IPS DF 19.7 (cell line): ENCODE data around the gene IARS1.

Source experiments
- DNase-seq: peaks from one replicate; pipeline ENCODE4 v3.0.0-alpha.2; 2013; ENCODE audit warnings: low read depth, low spot score

Gene IARS1

GRCh38 chr9:92293452-92294296 is at the start of gene IARS1:
IARS1 (minus strand) TSS chr9:92293697; CDS start chr9:92289419, 4,278 bp downstream.
- DNase-seq = peak; percentile 91

DNA sequence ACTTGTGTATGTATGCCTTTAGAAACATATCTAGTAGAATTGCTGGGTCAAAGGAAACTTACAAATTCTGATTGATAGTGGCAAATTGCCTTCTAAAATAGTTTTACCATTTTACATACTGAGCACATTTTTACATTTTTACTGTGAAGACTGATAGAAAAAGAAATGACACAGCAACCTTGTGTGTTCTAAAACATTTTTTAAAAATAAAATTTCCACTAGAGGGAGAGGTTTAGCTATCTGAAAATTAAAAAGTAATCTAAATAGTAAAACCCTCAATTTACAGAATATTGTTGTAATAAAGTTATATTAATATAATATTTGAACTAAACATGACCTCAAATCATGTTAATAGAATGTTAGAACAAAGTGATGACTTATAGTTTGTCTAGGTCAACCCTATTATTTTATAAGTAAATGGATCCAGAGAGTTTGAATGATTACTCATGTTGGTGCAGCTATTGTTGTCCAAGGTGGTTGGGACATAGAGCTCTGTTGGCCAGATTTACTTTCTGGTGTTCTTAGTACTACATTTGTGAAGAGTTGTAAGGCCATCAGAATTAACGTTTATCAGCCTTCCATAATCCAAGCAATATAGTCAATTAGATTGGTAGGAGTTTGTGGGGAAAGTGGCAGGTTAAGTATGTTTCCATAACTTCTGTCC is 49.5 kb upstream of the IARS1 start:
- DNase-seq = no peak

GRCh38 chr9:92341578-92341977 is 48.1 kb upstream of the IARS1 start:
- DNase-seq = no peak

GRCh38 chr9:92333282-92333634 is 39.8 kb upstream of the IARS1 start:
- DNase-seq = no peak

DNA sequence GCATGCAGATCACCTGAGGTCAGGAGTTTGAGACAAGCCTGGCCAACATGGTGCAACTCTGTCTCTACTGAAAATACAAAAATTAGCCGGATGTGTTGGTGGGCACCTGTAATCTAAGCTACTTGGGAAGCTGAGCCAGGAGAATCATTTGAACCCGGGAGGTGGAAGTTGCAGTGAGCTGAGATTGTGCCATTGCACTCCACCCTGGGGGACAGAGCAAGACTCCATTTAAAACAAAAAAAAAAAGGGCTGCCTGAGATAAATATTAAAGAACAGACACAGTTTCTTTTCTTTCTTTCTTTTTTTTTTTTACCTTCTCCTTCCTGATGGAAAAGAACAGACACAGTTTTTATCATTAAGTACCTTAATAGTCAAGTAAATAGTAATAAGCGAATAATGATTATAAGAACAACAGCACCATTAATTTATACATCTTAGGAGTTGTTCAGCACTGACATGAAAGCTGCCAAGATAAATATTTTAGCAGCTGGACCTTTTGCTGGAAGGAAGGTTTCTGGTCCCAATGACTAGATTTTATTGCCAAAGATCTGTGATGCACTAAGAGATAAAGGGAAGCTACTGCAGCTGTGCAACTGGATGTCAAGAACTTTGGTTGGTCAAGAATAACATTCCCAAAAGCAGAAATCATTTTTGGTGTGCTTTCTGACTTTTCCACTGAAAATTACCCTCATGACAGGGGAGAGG is 39.2 kb upstream of the IARS1 start:
- no peak for DNase-seq

DNA sequence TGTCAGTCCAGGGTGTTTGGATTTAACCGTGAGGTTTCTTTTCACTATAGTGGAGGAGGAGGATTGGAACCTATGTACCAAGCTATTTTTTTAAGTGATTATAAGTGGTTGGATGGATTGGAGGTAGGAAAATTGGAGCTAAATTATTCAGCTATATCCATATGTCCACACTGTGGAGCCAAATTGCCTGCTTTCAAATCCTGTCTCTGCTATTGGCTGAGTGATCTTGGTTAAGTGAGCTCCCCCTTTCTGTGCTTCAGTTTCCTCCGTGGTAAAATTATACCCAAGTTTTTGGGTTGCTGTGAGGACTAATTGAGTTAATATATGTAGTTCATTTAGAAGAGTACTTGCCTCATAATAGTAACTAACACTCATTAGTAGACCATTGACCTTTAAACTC is 34.7 kb upstream of the IARS1 start:
- no peak for DNase-seq

DNA sequence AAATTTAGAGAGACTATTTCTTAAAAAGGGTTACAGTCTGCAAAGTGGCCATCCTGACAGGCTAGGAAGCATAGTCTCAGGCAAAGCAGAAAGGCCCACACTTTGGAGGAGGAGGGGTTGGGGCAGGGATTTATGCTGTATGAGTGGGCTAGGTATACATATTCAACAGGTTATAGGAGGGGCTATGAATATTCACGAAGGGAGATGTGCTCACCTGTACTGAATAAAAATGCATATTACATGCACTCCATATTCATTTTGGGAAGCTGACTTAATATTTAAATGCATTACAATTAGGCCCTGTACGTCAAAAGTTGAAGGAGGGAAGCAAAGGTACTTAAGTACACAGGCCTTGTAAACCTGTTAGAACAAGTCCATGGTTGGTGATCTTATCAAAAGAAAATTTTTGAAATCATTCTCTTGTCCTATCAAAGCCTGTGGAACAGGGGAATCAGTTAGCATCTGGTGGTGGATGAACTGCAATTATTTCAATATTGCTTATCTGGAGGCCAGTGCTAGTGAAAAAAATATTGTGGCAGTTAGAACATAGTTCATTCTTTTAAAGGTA is 33.9 kb upstream of the IARS1 start:
- DNase-seq = no peak

GRCh38 chr9:92325991-92326500 is 32.5 kb upstream of the IARS1 start:
- DNase-seq = no peak

DNA sequence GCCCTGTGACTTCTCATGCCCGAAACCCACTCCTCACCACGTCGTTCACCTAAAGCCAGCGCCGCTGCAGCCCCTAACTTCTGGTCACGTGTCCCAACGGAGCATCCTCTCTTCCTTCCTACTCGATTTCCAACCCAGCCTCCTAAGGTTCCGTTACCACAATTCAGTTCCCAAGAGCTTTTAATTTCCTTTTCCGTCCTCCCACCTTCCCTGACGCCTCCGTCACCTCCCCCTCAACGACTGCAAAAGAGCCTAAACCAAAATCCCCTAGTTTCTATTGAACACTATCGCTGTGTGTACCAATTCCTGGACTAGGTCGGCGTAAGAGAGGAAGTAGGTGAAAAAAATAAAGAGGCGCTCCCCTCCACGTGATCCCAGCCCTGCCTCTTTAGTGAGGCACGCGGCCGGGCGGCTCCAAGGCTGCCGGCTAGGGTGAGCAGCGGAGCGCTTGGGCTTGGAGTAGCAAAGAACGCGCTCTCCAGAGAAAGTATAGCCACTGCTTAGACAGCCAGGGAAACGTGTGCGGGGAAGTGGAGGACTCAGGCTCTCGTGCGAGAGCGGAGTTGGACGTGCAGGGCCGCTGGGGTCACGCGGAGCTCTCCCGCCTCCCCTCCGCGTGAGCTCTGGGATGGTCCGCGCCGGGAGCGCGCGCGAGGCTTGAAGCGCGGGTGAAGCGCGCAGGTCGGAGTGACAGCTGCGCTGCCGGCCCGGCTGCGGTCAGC is 31.9 kb upstream of the IARS1 start, which contains the start of the genes CENPP and NOL8:
Gene CENPP (plus strand): TSS at position 685 of the 722 bp plus-strand sequence.
Gene NOL8 (minus strand): TSS at position 82 of the 722 bp plus-strand sequence. CDS start 1,189 bp downstream, outside the sequence.
- DNase-seq = peak; percentile 45

DNA sequence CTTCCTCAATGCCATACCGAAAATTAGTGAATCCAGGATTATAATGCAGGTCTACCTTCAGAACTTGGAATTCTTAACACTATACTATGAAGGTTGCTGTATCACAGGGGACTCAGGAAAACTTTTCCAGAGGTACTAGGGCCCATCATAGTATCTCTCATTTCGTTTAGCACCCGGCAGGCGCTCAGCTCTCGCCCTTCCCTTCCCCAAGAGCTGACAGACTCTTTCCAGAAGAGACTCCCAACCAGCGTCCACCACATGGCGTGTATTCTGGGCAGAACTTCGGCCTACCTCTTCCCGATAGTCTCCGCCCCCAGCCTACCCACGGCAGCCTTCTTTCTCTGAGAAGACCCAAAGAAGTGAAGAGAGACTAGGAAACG is 31.4 kb upstream of the IARS1 start:
- no peak for DNase-seq

DNA sequence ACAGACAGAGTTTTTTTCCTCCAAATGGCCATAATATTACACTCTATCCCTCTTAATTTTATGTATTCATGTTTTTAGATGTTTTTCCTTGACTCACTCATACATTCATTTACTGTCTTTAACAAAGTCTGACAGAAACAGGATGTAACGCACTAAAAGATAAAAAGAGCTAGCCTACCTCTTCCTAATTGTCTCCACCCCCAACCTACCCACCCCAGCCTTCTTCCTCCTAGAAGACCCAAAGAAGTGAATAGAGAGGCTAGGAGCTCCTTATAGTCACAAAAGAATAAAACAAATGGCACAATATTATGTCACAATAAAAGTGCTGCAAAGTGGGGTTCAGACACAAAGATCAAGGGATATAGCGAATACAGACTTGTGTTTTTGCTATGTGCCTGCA is 30.9 kb upstream of the IARS1 start:
- no peak for DNase-seq

GRCh38 chr9:92315456-92315855 is 22.0 kb upstream of the IARS1 start:
- DNase-seq = no peak

DNA sequence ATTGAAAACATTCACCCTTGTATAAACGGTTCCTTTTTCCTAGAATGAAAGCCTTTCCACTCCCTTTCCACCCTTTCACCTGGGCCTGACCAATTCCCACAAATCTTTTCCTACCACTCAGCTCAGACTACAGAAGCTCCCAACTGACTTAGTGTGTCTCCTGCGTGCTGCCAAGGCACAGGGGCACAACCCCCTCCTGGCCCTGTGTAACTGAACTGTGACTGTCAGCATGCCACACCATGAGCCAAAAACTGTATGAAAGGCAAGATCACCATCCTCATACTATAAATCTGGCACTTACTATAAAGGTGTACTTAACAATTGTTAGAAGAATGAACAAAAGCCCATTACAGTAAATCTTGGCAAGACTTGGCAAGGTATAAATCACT is 20.1 kb upstream of the IARS1 start:
- no peak for DNase-seq

DNA sequence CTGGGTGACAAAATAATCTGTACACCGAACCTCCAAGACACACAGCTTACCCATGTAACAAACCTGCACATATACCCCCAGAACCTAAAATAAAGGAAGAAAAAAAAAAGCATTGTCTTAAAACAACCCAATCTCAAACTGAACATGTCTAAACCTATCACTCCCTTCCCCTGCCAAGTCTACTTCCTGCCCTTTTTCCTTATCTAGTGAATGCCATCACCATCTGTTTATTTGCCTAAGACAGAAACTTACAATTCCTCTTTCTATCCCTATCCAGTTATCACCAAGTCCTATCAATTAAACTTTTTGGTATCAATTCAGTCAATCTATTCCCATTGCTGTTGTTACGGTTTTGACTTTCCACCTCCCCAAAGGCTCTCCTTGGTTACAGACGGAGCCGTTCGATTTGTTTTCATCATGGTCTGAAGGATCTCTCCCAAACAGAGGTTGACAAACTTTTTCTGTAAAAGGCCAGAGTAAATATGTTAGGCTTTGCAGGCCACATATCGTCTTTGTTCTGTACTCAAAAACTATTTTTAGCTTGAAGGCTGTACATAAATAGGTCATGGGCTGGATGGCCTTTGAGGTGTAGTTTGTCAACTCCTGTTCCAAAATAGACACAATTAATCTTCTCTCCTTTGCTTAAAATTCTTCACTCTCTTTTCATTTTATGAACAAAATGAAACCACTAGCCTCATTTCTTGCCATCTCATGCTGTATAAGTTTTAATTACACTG is 19.6 kb upstream of the IARS1 start:
- DNase-seq = no peak

- no peak for DNase-seq
Observed at GRCh38 chr9:92310562-92310961, 17.1 kb upstream of the IARS1 start.

DNA sequence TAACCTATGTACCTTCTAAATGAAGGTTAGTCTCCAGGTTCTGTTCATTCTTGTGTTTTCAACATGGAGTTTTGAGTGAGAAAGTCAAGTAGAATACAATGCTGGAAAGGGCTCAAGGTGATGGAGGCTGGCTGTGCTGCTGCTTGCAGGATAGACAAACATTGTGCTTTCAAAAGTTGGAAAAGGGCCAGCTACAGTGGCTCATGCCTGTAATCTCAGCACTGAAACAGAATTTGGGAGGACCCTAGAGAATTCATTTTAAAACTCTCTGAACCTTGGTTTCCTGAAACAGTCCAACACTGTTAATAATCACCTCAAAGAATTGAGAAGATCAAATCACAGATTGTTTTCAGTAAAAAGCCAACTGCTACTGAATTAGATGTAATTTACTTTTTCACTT is 15.4 kb upstream of the IARS1 start:
- no peak for DNase-seq

DNA sequence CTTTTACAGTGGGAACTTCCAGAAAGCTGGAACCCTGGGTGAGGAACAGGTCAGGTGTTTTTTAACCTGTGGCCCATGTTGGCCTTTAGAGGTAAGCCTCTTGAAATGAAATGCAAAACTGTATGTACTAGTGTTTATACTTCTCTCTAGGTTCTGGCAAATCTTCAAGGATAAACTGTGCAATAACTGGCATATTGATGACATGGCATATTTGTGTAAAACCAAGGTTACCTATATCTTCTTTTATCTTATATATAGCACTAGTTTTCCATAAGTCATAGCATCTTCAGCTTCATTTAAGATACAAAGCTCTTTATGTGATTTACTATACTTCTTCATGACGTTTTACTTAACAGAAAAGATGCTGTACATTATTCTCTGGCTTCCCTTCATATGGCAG is 7.4 kb upstream of the IARS1 start:
- DNase-seq = no peak

DNA sequence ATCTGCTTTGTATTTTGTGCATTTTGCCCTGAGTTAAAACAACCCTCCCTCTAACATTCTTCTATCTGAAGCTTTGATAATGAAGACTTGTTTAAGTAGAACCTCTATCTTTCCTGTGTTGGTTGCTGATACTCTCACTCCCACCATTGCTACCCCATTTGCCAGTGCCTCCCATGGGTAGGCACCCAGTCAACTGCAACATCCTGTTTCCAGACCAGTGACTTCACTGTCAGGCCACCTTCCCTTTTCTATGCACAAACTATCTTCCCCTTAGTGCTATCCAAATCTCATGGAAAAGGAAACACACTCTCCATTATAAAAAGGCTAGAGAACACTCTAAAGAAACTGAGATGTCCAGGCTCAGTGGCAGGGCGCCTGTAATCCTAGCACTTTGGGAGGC is 5.6 kb upstream of the IARS1 start:
- no peak for DNase-seq

DNA sequence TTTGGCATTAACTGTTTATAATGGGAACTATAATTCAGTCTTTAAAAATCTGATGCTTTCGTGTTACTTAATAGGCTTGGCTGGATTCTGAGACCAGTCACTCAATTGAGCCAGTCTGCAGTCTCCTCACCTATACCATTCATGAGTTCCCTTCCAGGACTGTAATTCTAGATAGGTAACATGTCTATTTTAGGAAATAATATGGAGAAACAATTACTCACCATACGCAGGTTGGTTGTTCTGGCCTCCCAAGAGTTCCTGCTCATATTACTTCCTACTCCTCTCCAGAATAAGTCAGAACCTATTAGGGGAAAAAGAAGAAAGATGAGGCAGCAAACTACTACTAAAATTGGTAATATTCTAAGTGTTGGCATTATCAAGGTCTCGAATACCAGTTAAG is 4.5 kb upstream of the IARS1 start:
- no peak for DNase-seq

GRCh38 chr9:92297611-92298010 is 4.1 kb upstream of the IARS1 start:
- DNase-seq = no peak

DNA sequence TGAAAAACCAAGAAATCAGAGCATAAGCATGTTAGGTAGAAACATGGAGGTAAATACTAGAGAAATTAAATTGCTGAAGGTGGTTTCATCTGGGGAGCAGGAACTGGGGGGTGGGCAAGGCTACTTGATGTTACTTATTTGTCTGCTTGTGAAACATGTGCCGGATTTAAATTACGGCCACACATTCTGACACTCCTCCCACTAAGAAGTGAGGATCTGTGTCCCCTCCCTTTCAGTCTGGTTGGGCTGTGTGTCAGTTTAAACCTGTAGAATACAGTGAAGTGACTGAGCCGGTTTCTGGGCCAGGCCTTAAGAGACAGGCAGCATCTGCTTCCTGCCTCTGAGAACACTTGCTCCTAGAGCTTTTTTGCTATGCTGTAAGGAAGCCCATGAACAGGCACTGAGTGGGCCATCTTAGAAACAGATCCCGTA is 2.3 kb upstream of the IARS1 start:
- DNase-seq = no peak
